Measurements from ENCODE around the gene TASP1. TPM values are rescaled to one million over a fixed set of nuclear protein-coding genes. Genes with fewer than 3 reads are reported as not detected.
"Not testable (repeated sequence)": the region's sequence is repeated elsewhere in the genome, so short reads cannot be mapped to it uniquely, and the experiment has no call there.

Gene TASP1
- total RNA-seq, 2 experiments from 2014 or later: 9.9 to 10.7 TPM

DNA sequence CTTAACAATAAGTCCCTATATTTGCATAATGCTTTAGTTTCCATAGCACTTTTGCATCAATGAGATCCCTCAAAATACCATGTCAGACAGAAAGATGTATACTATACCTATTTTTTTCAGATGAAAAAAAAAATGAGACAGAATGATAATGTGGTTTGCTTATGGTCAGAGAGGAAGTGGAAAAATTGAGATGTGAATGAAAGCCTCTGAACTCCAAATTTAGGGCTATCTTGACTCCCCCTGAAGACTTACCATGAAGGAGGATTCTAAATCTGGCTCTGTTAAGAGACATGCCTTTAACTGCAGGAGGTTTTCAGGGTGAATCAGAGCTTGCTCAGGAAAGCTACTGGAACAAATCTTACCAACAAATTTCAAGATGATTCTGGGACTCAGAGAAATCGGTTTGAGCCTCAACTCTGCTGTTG lies 241.4 kb downstream of the TASP1 start:
- Mint-ChIP-seq H3K4me3 (no peak overlapping the region), H3K27me3 (no peaks in the 10 kb centered on the region), H3K4me1 (peaks cover 4% of the 10 kb centered on the region), H3K27ac (no peak overlapping the region), H3K9me3 (peaks cover 5% of the 10 kb centered on the region), H3K36me3 (peaks cover 7% of the 10 kb centered on the region)
- no peak for DNase-seq
- ATAC-seq (ENCODE audit: low read depth): no peak
- POLR2A ChIA-PET: no interaction called here

DNA sequence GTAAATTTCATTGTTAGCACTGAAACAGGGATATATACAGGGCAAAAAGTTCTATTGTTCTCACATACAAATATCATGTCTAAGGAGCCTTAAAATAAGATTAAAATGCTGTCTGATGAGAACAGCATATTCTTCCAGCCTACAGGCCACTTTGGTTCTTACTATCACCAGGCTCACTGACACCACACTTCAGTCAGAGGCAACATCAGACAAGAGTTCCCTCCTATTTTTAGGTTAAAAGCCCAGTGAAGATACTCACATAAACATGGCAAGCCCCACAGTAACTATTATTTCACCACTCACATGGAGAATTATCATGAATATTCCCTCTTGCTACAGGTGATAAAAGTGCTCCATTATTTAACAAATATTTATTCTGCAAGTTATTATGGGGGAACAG lies 241.9 kb downstream of the TASP1 start:
- no peak for DNase-seq
- Mint-ChIP-seq H3K36me3 (peaks cover 7% of the 10 kb centered on the region), H3K9me3 (peaks cover 5% of the 10 kb centered on the region), H3K4me1 (peaks cover 4% of the 10 kb centered on the region), H3K4me3 (no peak overlapping the region), H3K27me3 (no peaks in the 10 kb centered on the region), H3K27ac (no peak overlapping the region)
- POLR2A ChIA-PET: no interaction called here
- no peak for ATAC-seq (ENCODE audit: low read depth)

DNA sequence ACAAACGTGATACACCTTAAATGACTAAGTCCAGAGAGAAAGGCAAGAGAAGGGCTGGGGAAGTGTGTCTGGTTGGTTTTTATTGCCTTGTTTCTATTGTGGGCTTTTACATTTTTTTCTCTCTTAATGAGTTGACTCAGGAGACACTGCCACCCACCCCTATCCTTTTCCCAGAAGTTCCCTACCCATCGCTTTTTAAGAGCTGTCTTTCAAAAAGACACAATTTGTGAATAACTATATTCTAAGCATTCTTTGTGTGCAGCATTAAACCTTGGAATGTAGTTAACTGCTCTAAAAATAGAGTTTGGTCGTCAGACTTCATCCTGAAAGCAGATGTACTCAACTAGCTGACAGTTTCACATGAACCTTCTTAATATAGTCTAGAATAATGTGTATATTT lies 242.7 kb downstream of the TASP1 start:
- POLR2A ChIA-PET: interaction anchor here (0.6 kb wide), 1 partner anchor 449 kb away, joined by 5 read pairs; no protein-coding TSS in a partner anchor
- Mint-ChIP-seq H3K36me3 (peaks cover 7% of the 10 kb centered on the region), H3K9me3 (peaks cover 4% of the 10 kb centered on the region), H3K27ac (no peak overlapping the region), H3K27me3 (no peaks in the 10 kb centered on the region), H3K4me3 (no peak overlapping the region), H3K4me1 (peaks cover 4% of the 10 kb centered on the region)
- no peak for ATAC-seq (ENCODE audit: low read depth)
- DNase-seq: no peak

DNA sequence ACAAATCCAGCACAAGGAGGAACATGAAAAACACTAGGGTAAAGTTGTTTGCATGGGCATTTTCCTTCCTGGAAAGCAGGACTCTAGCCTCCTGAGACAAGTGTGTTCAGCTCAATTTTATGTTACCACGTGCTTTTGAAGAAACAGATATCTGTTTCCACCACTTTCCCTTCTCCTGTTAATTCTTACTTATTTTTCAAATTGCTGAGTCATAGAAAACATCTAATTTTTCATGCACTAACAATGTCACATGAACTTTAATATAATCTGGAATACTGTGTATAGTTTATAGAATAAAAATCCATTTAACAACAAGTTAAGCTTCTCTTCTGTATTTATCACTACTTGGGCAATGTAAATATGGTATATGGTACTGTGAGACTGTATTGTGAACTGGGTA lies 243.5 kb downstream of the TASP1 start:
- no peak overlapping the region for H3K27ac Mint-ChIP-seq
- DNase-seq (no peak), ATAC-seq (ENCODE audit: low read depth) (no peak)
- no peaks in the 10 kb centered on the region for H3K27me3 Mint-ChIP-seq
- H3K9me3 Mint-ChIP-seq: peaks cover 4% of the 10 kb centered on the region
- peaks cover 4% of the 10 kb centered on the region for H3K4me1 Mint-ChIP-seq
- H3K36me3 Mint-ChIP-seq: peaks cover 9% of the 10 kb centered on the region
- H3K4me3 Mint-ChIP-seq: no peak overlapping the region
- POLR2A ChIA-PET: no interaction called here

DNA sequence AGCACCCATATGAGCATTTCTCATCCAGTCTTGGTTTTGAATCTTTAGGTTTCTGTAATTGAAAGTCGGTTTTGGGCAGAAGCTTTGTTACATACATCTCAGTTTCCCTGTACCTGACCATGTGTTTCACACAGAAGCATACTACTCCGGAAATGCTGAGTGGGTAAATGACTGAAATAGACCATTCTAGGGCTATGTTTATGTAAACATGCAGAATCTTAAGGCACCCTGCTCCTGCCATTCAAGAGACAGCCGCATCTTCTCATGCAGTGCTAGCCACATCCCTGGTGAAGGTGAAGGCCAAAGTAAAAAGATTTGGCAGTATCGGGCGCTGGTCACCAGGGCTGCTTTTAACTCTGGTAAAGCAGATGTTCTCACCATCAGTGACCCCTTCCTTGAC lies 246.3 kb downstream of the TASP1 start:
- no peaks in the 10 kb centered on the region for H3K9me3 Mint-ChIP-seq

DNA sequence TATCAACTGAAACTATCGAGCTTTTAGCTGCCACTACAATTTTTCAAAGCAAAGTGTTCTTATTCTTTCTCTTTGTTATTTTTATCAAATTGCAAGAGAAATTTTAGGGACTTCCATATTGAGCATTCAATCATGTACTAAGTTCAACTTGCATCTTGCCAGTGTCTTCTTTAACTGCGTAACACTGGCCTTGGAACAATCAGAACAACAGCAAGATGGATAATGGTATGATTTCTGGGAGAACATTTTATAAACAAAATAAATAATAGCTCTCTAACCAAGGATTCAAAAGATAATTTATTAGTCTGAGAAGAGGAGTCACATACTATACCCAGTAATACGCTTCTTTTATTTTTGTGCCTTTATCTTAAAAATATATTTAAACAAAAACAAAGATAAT lies 249.6 kb downstream of the TASP1 start:
- Mint-ChIP-seq H3K4me3 (no peak overlapping the region), H3K27ac (no peak overlapping the region), H3K9me3 (peaks cover 2% of the 10 kb centered on the region), H3K27me3 (no peaks in the 10 kb centered on the region), H3K4me1 (no peaks in the 10 kb centered on the region), H3K36me3 (peaks cover 18% of the 10 kb centered on the region)
- no peak for DNase-seq
- POLR2A ChIA-PET: no interaction called here
- no peak for ATAC-seq (ENCODE audit: low read depth)

More for the DNA sequence above, 246.3 kb downstream of the TASP1 start:
- DNase-seq (no peak), ATAC-seq (ENCODE audit: low read depth) (no peak)
- H3K27me3 Mint-ChIP-seq: no peaks in the 10 kb centered on the region
- H3K4me1 Mint-ChIP-seq: peaks cover 3% of the 10 kb centered on the region
- POLR2A ChIA-PET: no interaction called here
- H3K36me3 Mint-ChIP-seq: peaks cover 14% of the 10 kb centered on the region
- no peak overlapping the region for H3K4me3 Mint-ChIP-seq
- H3K27ac Mint-ChIP-seq: no peak overlapping the region

DNA sequence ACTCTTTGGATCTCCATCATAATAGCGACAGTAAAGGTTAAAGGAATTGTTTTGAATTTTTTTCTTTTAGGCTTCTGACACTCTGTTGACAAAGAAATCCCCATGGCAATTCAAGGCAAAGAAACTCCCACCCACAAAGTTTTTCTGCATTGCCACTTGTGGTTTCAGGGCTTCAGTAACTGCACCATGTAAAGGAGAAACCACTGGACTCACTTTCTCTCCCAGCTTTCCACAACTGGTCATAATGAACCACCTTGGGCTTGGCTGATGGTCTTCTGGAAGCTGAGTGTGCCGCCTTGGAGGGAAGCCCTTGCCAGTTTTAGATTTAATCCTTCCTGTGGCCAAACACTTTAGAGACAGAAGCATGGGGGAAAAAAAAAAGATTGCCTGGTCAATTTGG lies 254.6 kb downstream of the TASP1 start:
- Mint-ChIP-seq H3K4me1 (no peaks in the 10 kb centered on the region), H3K36me3 (peaks cover 12% of the 10 kb centered on the region), H3K9me3 (peaks cover 10% of the 10 kb centered on the region), H3K27me3 (no peaks in the 10 kb centered on the region), H3K4me3 (no peak overlapping the region), H3K27ac (no peak overlapping the region)
- ATAC-seq (ENCODE audit: low read depth) (no peak), DNase-seq (no peak)
- POLR2A ChIA-PET: no interaction called here

DNA sequence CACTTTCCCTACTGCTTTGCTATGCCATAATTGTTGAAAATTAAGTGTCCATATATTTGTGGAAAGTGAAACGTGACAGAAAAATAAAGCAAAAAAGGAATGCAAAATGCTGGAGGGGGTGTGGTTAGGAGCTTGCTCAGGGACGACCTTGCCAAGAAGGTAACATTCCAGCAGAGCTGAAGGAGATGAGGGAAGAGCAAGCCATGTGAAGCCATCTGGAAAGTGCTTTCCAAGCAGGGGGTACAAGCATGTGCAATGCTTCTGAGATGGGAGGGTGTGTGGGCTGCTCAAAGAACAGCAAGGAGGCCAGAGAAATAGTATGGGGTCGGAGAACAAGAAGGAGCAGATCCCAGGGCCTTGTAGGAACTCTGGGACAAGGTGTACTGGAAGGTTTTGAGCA lies 255.9 kb downstream of the TASP1 start:
- no peaks in the 10 kb centered on the region for H3K4me1 Mint-ChIP-seq
- no peaks in the 10 kb centered on the region for H3K27me3 Mint-ChIP-seq
- H3K27ac Mint-ChIP-seq: no peak overlapping the region
- H3K36me3 Mint-ChIP-seq: peaks cover 6% of the 10 kb centered on the region
- DNase-seq: no peak
- no peak for ATAC-seq (ENCODE audit: low read depth)
- H3K4me3 Mint-ChIP-seq: no peak overlapping the region
- peaks cover 18% of the 10 kb centered on the region for H3K9me3 Mint-ChIP-seq
- POLR2A ChIA-PET: no interaction called here

DNA sequence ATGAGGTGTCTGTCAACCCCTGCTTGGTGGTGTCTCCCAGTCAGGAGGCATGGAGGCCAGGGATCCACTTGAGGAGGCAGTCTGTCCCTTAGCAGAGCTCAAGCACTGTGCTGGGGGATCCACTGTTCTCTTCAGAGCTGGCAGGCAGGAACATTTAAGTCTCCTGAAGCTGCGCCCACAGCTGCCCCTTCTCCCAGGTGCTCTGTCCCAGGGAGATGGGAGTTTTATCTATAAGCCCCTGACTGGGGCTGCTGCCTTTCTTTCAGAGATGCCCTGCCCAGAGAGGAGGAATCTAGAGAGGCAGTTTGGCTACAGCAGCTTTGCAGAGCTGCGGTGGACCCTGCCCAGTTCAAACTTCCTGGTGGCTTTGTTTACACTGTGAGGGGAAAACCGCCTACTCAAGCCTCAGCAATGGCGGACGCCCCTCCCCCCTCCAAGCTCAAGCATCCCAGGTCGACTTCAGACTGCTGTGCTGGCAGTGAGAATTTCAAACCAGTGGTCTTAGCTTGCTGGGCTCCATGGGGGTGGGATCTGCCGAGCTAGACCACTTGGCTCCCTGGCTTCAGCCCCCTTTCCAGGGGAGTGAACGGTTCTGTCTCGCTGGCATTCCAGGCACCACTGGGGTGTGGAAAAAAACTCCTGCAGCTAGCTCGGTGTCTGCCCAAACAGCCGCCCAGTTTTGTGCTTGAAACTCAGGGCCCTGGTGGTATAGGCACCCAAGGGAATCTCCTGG lies 258.1 kb downstream of the TASP1 start:
- H3K4me1 Mint-ChIP-seq; H3K36me3 Mint-ChIP-seq; DNase-seq; ATAC-seq (ENCODE audit: low read depth); H3K4me3 Mint-ChIP-seq; H3K27me3 Mint-ChIP-seq; H3K27ac Mint-ChIP-seq; POLR2A ChIA-PET: not testable (repeated sequence)
- peaks cover 21% of the 10 kb centered on the region for H3K9me3 Mint-ChIP-seq

DNA sequence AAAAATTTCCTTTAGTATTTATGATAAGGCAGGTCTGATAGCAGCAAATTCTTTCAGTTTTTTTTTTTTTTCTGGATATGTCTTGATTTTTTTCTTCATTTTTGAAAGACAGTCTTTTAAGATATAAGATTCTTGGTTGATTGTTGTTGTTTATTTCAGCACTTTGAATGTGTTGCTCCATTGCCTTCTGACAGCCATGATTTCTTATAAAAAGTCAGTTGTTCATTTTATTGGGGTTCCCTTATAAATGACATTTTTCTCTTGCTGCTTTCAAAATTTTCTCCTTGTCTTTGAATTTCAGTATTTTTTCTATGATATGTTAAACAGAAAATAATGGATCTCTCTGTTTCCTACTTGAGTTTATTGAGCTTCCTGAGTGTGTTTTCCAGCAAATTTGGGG lies 265.3 kb downstream of the TASP1 start:
- DNase-seq (no peak), ATAC-seq (ENCODE audit: low read depth) (no peak)
- H3K27me3 Mint-ChIP-seq: peaks cover 4% of the 10 kb centered on the region
- POLR2A ChIA-PET: no interaction called here
- no peak overlapping the region for H3K27ac Mint-ChIP-seq
- no peaks in the 10 kb centered on the region for H3K4me1 Mint-ChIP-seq
- no peak overlapping the region for H3K4me3 Mint-ChIP-seq
- peaks cover 10% of the 10 kb centered on the region for H3K9me3 Mint-ChIP-seq
- H3K36me3 Mint-ChIP-seq: no peaks in the 10 kb centered on the region

DNA sequence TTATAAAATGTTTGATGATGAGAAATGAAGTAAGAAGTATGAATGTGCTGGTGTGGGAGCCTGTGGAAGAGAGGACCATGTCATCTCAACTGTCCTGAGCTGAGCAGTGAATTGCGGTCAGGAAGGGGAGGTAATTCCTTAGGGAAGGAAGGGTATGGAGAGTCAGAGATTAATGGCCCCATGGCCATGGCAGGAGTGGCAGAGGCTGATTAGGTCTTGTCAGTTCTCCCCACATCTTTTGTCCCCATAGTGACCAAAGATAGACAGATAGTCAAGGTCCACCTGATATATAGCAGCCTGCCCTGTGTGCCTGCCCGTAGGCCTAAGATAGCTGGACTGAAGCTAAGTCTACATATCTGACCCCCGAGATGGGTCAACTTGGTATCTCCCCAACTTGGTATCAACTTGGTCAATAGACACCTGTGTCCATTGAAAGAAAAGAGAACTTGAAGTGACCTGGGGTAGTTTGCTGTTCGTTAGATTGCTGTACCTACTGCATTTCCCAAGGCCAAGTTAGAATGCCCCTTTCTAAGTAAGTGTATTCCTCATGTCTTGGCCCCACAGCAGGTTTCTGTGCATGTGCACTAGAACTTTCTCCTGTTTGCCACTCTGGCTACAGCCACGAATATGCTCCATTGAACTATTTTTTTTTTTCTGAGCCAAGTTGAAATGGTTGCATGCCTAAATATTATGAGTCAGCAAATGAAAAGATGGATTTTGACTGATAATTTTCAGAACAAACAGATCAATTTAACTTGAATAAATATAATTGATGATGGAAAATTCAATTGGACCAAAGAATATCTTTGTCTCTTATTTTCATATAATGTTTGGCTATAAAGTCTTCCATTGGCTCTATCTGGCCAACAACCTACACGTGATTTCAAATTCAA lies 274.2 kb downstream of the TASP1 start:
- no peaks in the 10 kb centered on the region for H3K36me3 Mint-ChIP-seq
- no peaks in the 10 kb centered on the region for H3K4me1 Mint-ChIP-seq
- no peak overlapping the region for H3K4me3 Mint-ChIP-seq
- no peaks in the 10 kb centered on the region for H3K27me3 Mint-ChIP-seq
- H3K27ac Mint-ChIP-seq: no peak overlapping the region
- ATAC-seq (ENCODE audit: low read depth) (no peak), DNase-seq (no peak)
- H3K9me3 Mint-ChIP-seq: peaks cover 5% of the 10 kb centered on the region
- POLR2A ChIA-PET: no interaction called here

DNA sequence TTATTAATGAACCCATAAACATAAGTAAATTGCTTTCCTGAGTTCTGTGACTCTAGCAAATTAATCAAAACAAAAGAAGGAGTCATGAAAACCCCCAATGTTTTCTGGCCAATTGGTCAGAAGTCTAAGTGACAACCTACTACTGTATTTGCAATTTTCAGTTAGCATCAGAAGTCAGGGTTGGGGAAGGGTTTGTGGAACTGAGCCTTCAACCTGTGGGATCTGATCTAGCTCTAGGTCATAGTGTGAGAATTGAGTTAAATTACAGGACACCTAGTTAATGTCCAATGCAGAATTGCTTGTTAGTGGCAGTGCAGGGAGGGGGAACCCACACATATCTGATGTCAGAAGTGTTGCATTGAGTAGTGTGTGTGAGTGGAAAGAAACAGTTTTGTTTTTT lies 275.3 kb downstream of the TASP1 start:
- no peaks in the 10 kb centered on the region for H3K36me3 Mint-ChIP-seq
- no peak for ATAC-seq (ENCODE audit: low read depth)
- no peak overlapping the region for H3K27ac Mint-ChIP-seq
- DNase-seq: no peak
- H3K4me3 Mint-ChIP-seq: no peak overlapping the region
- POLR2A ChIA-PET: no interaction called here
- H3K4me1 Mint-ChIP-seq: no peaks in the 10 kb centered on the region
- peaks cover 5% of the 10 kb centered on the region for H3K9me3 Mint-ChIP-seq
- no peaks in the 10 kb centered on the region for H3K27me3 Mint-ChIP-seq

DNA sequence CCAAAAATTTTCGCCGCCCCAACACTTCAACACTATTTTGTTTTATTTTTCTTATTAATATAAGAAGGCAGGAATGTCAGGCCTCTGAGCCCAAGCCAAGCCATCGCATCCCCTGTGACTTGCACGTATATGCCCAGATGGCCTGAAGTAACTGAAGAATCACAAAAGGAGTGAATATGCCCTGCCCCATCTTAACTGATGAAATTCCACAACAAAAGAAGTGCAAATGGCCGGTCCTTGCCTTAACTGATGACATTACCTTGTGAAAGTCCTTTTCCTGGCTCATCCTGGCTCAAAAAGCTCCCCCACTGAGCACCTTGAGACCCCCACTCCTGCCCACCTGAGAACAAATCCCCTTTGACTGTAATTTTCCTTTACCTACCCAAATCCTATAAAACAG lies 276.6 kb downstream of the TASP1 start:
- not testable (repeated sequence) for H3K4me3 Mint-ChIP-seq; H3K4me1 Mint-ChIP-seq; H3K9me3 Mint-ChIP-seq; DNase-seq; H3K36me3 Mint-ChIP-seq; ATAC-seq (ENCODE audit: low read depth); H3K27me3 Mint-ChIP-seq; H3K27ac Mint-ChIP-seq
- POLR2A ChIA-PET: interaction anchor here (0.7 kb wide), 1 partner anchor 133 kb away, joined by 3 read pairs; no protein-coding TSS in a partner anchor

DNA sequence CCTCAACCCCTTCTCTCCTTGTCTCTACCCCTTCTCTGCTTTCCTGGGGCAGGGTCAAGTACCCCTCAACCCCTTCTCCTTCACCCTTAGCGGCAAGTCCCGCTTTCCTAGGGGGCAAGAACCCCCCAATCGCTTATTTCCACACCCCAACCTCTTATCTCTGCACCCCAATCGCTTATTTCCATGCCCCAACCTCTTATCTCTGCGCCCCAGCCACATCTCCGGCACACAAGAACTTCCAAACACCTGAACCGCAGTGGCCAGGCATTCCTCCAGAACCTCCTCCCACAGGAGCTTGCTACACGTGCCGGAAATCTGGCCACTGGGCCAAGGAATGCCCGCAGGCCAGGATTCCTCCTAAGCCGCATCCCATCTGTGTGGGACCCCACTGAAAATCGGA lies 279.8 kb downstream of the TASP1 start:
- H3K9me3 Mint-ChIP-seq; H3K27me3 Mint-ChIP-seq; H3K4me1 Mint-ChIP-seq; DNase-seq; H3K4me3 Mint-ChIP-seq; H3K36me3 Mint-ChIP-seq; POLR2A ChIA-PET; H3K27ac Mint-ChIP-seq; ATAC-seq (ENCODE audit: low read depth): not testable (repeated sequence)

All from activated naive CD8-positive, alpha-beta T cell treated with anti-CD3 and anti-CD28 coated beads, Interleukin-2, amount 10 ng/mL, durations not matched to agents 7 days and 5 days (primary cell).